Activated CD4-positive, alpha-beta T cell treated with anti-CD3 and anti-CD28 coated beads for 24 hours (primary cell): Measurements from ENCODE around the gene RELT.

Source experiments
- DNase-seq, 2 donors: peaks; one replicate each; pipeline ENCODE4 v3.0.0-alpha.2; 2020; ENCODE audit warnings: low read depth in 2 of 2

Gene RELT

GRCh38 chr11:73347067-73347466 lies 29.1 kb upstream of the RELT start:
- no peak for DNase-seq

DNA sequence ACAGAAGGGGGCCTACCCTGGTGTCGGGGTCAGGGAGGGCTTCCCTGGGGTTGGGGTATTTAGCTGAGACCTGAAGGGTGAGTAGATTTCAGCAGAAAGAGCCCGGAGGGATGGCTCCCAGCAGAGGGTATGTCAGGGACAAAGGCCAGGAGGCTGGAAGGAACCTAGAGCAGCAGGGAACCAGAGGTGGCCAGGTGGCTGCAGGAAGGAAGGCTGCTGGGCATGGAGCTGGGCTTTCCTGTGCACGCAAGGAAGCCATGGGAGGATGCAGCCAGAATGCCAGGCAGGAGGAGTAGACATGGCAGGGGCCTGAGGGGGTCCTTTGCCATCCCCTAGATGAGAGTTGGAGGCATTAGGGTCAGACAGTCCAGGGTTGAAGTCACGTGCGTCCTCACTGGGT lies 27.4 kb upstream of the RELT start:
- DNase-seq = no peak

DNA sequence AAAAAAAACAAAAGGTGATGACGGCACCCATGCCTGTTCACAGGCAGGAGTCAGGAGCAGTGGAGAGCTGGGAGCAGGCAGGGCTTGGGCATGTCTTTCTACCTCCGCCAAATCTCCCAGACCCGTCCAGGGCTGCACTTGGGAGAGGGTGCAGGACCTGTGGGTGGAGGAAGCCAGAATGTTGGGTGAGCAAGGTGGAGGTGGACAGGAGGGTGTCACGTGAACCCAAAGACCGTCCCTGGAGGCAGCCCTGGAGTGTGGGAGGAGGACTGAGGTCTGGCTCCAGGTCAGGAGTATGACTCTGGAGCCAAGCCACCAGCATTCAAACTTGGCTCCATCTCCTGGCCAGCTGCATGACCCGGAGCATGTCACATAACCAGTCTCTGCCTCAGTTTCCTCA lies 26.6 kb upstream of the RELT start:
- DNase-seq = no peak

GRCh38 chr11:73350908-73351636 lies 25.1 kb upstream of the RELT start:
- peak; percentile 12 to 19 for DNase-seq

DNA sequence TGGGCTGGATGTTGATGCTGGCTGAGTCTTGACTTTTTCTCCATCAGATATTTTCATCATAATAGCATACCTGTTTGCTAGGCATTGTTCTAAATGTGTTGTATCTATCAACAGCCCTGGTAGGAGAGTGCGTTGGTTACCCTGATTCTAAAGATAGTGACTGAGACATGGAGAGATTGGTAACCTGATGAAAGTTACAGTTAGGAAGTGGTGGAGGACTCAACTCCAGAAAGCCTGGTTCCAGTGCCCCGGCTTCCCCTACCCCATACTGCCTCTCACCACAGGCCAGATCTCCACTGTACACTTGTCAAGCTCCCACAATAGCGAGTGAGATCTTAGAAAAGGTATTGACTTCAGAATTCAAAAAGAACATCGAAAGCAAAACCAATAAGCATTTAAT lies 22.8 kb upstream of the RELT start:
- DNase-seq = no peak

- DNase-seq = no peak
Observed at GRCh38 chr11:73355109-73355508, 21.1 kb upstream of the RELT start.

GRCh38 chr11:73356979-73357860 lies 19.0 kb upstream of the RELT start:
- no peak for DNase-seq

- no peak for DNase-seq
Observed at GRCh38 chr11:73358071-73358470, 18.1 kb upstream of the RELT start.

GRCh38 chr11:73359341-73359740 lies 16.9 kb upstream of the RELT start:
- DNase-seq = no peak

GRCh38 chr11:73359930-73360742 lies 16.1 kb upstream of the RELT start:
- DNase-seq = peak in 1 of 2 donors; percentile 10

GRCh38 chr11:73360743-73361369 lies 15.3 kb upstream of the RELT start:
- DNase-seq = no peak

DNA sequence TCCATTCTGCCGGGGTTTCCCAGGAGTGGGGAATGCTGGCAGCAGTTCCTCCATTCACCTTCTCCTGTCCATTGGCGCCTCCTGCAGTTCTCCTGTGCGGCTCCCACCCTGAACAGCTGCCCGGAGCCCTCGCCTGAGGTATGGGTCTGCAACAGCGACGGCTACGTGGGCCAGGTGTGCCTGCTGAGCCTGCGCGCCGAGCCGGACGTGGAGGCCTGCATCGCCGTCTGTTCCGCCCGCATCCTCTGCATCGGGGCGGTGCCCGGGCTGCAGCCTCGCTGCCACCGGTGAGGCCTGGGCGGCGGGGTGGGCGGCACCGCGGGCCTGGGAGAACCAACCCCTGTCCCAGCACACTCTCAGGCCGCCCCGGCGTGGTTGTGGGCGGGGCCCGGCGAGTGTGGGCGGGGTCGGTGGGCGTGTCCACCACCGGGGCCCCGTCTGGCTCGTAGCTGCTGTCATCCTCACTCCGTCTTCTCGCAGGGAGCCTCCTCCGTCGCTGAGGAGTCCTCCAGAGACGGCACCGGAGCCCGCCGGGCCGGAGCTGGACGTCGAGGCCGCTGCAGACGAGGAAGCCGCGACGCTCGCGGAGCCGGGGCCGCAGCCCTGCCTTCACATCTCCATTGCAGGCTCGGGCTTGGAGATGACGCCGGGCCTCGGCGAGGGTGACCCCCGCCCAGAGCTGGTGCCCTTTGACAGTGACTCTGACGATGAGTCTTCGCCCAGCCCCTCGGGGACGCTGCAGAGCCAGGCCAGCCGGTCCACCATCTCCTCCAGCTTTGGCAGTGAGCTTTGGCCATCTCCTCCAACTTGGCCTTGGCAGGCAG lies 14.0 kb upstream of the RELT start:
- no peak for DNase-seq

DNA sequence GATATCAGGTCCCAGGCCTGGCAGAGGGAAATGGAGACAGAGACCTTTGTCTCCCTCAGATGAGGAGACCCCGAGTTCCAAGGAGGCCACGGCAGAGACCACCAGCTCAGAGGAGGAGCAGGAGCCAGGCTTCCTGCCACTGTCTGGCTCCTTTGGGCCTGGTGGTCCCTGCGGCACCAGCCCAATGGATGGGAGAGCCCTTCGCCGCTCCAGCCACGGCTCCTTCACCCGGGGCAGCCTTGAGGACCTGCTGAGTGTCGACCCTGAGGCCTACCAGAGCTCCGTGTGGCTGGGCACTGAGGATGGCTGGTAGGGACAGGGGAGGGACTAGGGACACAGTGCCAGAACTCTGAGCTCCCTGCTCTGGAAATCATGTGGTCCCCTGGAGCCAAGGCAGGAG lies 13.1 kb upstream of the RELT start:
- no peak for DNase-seq

DNA sequence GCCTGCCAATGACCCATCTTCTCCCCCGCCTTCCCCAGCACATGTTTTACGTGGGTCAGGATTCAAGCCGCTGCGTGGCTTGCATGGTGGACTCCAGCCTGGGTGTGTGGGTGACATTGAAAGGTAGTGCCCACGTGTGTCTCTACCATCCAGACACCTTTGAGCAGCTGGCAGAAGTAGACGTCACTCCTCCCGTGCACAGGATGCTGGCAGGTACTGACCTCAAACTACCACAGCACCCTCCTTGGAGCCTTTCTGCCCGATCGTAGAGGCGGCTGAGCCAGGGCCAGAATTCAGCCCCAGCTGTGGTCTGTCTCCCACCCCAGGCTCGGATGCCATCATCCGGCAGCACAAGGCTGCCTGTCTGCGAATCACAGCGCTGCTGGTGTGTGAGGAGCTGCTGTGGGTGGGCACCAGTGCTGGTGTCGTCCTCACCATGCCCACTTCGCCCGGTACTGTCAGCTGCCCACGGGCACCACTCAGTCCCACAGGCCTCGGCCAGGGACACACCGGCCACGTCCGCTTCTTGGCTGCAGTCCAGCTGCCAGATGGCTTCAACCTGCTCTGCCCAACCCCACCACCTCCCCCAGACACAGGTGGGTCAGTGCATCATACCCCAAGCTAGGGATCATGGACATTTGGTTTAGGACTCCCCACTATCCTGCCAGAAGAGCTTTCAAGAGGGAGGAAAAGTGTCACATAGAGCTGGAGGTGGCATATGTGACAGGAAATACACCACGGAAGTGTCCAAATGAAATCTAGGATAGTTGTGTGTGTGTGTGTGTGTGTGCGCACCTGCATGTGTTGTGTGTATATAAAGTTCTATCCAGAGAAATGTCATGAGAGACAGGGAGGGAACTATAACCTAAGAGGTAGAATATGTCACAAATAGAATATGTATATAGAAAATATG lies 10.6 kb upstream of the RELT start:
- no peak for DNase-seq

- DNase-seq = no peak
Observed at GRCh38 chr11:73366265-73366610, 10.0 kb upstream of the RELT start.

GRCh38 chr11:73366953-73367352 lies 9.2 kb upstream of the RELT start:
- DNase-seq = no peak

DNA sequence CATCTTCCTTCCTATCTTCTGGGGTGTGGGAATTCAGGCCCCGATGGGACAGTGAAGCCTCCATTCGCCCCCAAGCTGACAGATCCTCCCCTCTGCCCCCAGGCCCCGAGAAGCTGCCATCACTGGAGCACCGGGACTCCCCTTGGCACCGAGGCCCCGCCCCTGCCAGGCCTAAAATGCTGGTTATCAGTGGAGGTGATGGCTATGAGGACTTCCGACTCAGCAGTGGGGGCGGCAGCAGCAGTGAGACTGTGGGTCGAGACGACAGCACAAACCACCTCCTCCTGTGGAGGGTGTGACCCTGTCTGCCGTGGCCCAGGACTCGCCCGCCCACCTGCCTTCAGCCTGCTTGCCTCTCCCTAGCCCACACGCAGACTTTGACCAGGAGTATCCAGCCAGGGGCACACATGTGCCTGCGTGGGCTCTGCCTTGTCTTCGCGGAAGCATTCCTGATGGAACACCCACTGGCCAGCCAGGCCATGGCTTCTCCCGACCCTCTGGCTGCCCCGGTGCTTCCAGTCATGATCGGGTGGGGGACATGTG lies 8.6 kb upstream of the RELT start:
- no peak for DNase-seq

DNA sequence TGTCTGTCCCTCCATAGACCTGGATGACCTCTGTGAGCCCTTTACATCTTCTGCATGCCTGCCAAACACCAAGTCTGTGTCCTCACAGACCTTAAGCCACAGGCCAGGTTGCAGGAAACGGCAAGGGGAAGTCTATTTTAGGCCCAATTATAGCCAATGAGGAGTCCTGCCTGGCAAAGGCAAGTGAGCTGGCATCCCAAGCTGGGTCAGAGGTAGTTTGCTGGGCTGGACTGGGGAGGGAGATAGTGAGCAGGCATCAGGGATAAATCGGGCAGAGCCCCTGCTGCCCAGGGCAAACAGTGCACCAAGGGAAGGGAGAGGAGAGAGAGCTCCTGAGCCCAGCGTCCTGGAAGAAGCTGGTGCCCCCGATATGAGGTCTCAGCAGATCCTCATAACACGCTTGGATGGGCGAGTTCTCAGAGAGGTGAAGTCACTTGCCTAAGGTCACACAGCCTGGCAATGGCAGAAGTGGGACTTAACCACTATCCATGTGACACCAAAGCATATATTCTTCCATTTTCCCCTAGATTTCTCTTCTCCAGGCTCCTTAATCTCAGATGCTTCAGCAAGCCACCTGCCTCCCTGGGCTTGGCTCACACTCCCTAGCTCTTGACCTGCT lies 3.7 kb upstream of the RELT start:
- no peak for DNase-seq

- DNase-seq = no peak
Observed at GRCh38 chr11:73374151-73374550, 2.0 kb upstream of the RELT start.
